CD4-positive, alpha-beta T cell (primary cell): ENCODE results near the gene C1GALT1. TPM values are rescaled to one million over a fixed set of nuclear protein-coding genes. Genes with fewer than 3 reads are reported as not detected.

Experiments used
- ATAC-seq: fragments of 200-7000 bp; cut with Tn5 transposase; one replicate; pipeline ENCODE4 v1.10.0; 2022; ENCODE audit warnings: mild to moderate bottlenecking; ENCODE audit not compliant: poor library complexity
- CTCF ChIA-PET: fragments of 350-600 bp; sonication (Branson Sonifier 250); formaldehyde crosslinking; loops from one replicate; lab custom pipeline; 2021; ENCODE audit warnings: antibody characterized with exemption, inconsistent platforms; lab: Charles Lee
- POLR2A ChIA-PET: fragments of 350-600 bp; sonication (Branson Sonifier 250); formaldehyde crosslinking; loops from one replicate; lab custom pipeline; 2021; ENCODE audit warnings: antibody characterized with exemption, inconsistent platforms; lab: Charles Lee
- DNase-seq, 14 experiments: peaks; one replicate each; pipeline ENCODE4 v3.0.0-alpha.2; 2013 to 2020; ENCODE audit warnings: mixed read lengths in 2 of 14
- H3K27ac ChIP-seq, 2 donors: one replicate each; pipeline versions ENCODE4 v1.5.1 to v1.7.0; 2013; ENCODE audit warnings: low read length in 2 of 2, low read depth in 1 of 2, mild to moderate bottlenecking in 1 of 2
- H3K27me3 ChIP-seq, 2 experiments: 1 replicate in 1 of 2; 2 replicates in 1 of 2; pipeline versions ENCODE4 v1.6.1 to v1.7.0; 2013; ENCODE audit warnings: low read length in 2 of 2, control low read depth in 1 of 2, mild to moderate bottlenecking in 1 of 2, moderate library complexity in 1 of 2; ENCODE audit not compliant: insufficient read depth in 2 of 2, control insufficient read depth in 1 of 2
- H3K36me3 ChIP-seq: one replicate; pipeline ENCODE4 v1.6.1; 2013; ENCODE audit warnings: low read length, control low read depth; ENCODE audit not compliant: insufficient read depth
- H3K4me1 ChIP-seq: one replicate; pipeline ENCODE4 v1.6.1; 2013; ENCODE audit warnings: low read length, control low read depth; ENCODE audit not compliant: insufficient read depth
- H3K4me3 ChIP-seq: one replicate; pipeline ENCODE4 v1.5.1; 2013; ENCODE audit warnings: mild to moderate bottlenecking, low read length, moderate library complexity
- H3K9me3 ChIP-seq, 2 experiments: 1 replicate in 1 of 2; 2 replicates in 1 of 2; pipeline versions ENCODE4 v1.6.1 to v1.7.0; 2013; ENCODE audit warnings: low read length in 2 of 2, mild to moderate bottlenecking in 2 of 2, control low read depth in 1 of 2, moderate library complexity in 1 of 2; ENCODE audit not compliant: control insufficient read depth in 1 of 2, insufficient read depth in 1 of 2
- H3K27ac Mint-ChIP-seq: one replicate; pipeline ENCODE4 v1.8.0; 2020; ENCODE audit warnings: mixed read lengths
- H3K27me3 Mint-ChIP-seq: one replicate; pipeline ENCODE4 v1.8.0; 2021; ENCODE audit warnings: mixed read lengths
- H3K36me3 Mint-ChIP-seq: one replicate; pipeline ENCODE4 v1.8.0; 2021; ENCODE audit warnings: low read depth, mixed read lengths
- H3K4me1 Mint-ChIP-seq: one replicate; pipeline ENCODE4 v1.8.0; 2021; ENCODE audit warnings: low read depth, mixed read lengths
- H3K4me3 Mint-ChIP-seq: one replicate; pipeline ENCODE4 v1.8.0; 2020; ENCODE audit warnings: mild to moderate bottlenecking, mixed read lengths
- H3K9me3 Mint-ChIP-seq: one replicate; pipeline ENCODE4 v1.8.0; 2020; ENCODE audit warnings: mixed read lengths
- CTCF ChIP-seq: fragments of 200-600 bp; IDR thresholded peaks from one replicate; pipeline ENCODE4 v1.8.0; 2022; ENCODE audit warnings: antibody characterized with exemption, mild to moderate bottlenecking
- intact Hi-C, 2 experiments: fragments of 100-400 bp; cut with DNase I in 1 of 2; cut with micrococcal nuclease in 1 of 2; formaldehyde crosslinking; loops; one replicate each; pipeline versions ENCODE4 v1.15.1 to v1.9.0; 2023 to 2025; cut with DNase I, micrococcal nuclease
- total RNA-seq, 174 experiments: library from RNA in 2 of 174; stranded (reverse) in 2 of 174; gene quantifications; one replicate each; pipeline ENCODE4 v1.2.3 and lab custom pipeline; 2021 to 2026

C1GALT1 gene
- total RNA-seq, 2 experiments from 2014 or later, result 49.4 to 51.9 TPM

GRCh38 chr7:7221599-7222038, 39.3 kb downstream of the C1GALT1 start:
- peaks cover 3% of the 10 kb centered on the region for H3K9me3 Mint-ChIP-seq
- intact Hi-C loops, result no loop called here

GRCh38 chr7:7223250-7223649, 40.9 kb downstream of the C1GALT1 start:
- Mint-ChIP-seq H3K27ac (no peak overlapping the region), H3K4me1 (peaks cover 26% of the 10 kb centered on the region), H3K27me3 (no peaks in the 10 kb centered on the region), H3K4me3 (no peak overlapping the region), H3K36me3 (peaks cover 76% of the 10 kb centered on the region), H3K9me3 (peaks cover 3% of the 10 kb centered on the region)
- POLR2A ChIA-PET, result no interaction called here
- no peak overlapping the region for H3K4me3 ChIP-seq
- ATAC-seq (no peak), DNase-seq (no peak)
- no peaks in the 10 kb centered on the region for H3K9me3 ChIP-seq
- CTCF ChIA-PET, result no interaction called here
- H3K27ac ChIP-seq, result no peak overlapping the region
- no peaks in the 10 kb centered on the region for H3K27me3 ChIP-seq
- no peaks in the 10 kb centered on the region for H3K4me1 ChIP-seq
- intact Hi-C loops, result no loop called here
- H3K36me3 ChIP-seq, result peaks cover 4% of the 10 kb centered on the region
- TF ChIP-seq CTCF, result no peak

More at GRCh38 chr7:7221599-7222038, 39.3 kb downstream of the C1GALT1 start:
- Histone ChIP-seq H3K9me3 (no peaks in the 10 kb centered on the region), H3K27me3 (no peaks in the 10 kb centered on the region), H3K27ac (no peak overlapping the region), H3K4me3 (no peak overlapping the region), H3K36me3 (peaks cover 19% of the 10 kb centered on the region), H3K4me1 (no peaks in the 10 kb centered on the region)
- ChIA-PET POLR2A (interaction anchor here (1.2 to 1.4 kb wide), 2 partner anchors 21 to 40 kb away, joined by 3 to 5 read pairs; partner anchors contain the start of gene C1GALT1), CTCF (interaction anchor here (1.7 kb wide), 1 partner anchor 21 kb away, joined by 4 read pairs; no protein-coding TSS in a partner anchor)
- ATAC-seq (no peak), DNase-seq (no peak)
- H3K4me1 Mint-ChIP-seq, result peaks cover 32% of the 10 kb centered on the region
- TF ChIP-seq CTCF, result no peak
- H3K27me3 Mint-ChIP-seq, result no peaks in the 10 kb centered on the region
- no peak overlapping the region for H3K27ac Mint-ChIP-seq
- H3K36me3 Mint-ChIP-seq, result peaks cover 77% of the 10 kb centered on the region
- H3K4me3 Mint-ChIP-seq, result no peak overlapping the region

GRCh38 chr7:7226407-7226806, 44.1 kb downstream of the C1GALT1 start:
- Histone ChIP-seq H3K27ac (no peak overlapping the region), H3K4me1 (no peaks in the 10 kb centered on the region), H3K27me3 (no peaks in the 10 kb centered on the region), H3K36me3 (no peaks in the 10 kb centered on the region), H3K4me3 (no peak overlapping the region), H3K9me3 (peaks cover 0 to 5% of the 10 kb centered on the region in 2 experiments)
- peaks cover 36% of the 10 kb centered on the region for H3K4me1 Mint-ChIP-seq
- peaks cover 81% of the 10 kb centered on the region for H3K36me3 Mint-ChIP-seq
- ChIA-PET POLR2A (no interaction called here), CTCF (interaction anchor here (1.0 kb wide), 1 partner anchor 24 kb away, joined by 3 read pairs; no protein-coding TSS in a partner anchor)
- TF ChIP-seq CTCF, result no peak
- no peak overlapping the region for H3K4me3 Mint-ChIP-seq
- DNase-seq (no peak), ATAC-seq (no peak)
- H3K9me3 Mint-ChIP-seq, result peaks cover 12% of the 10 kb centered on the region
- intact Hi-C loops, result loop anchor here in 1 of 2 experiments (5.0 kb wide), 1 partner anchor 44 kb away; the partner anchor contains the start of gene C1GALT1
- H3K27ac Mint-ChIP-seq, result no peak overlapping the region
- H3K27me3 Mint-ChIP-seq, result no peaks in the 10 kb centered on the region
